Measurements from ENCODE around the gene PGAP2.

- no peak for TF ChIP-seq CTCF (conservative IDR thresholded peaks at IDR 0.05; ENCODE audit: low read length)
- TF ChIP-seq EZH2phosphoT487 (IDR thresholded peaks at IDR 0.05; ENCODE audit: borderline replicate concordance): no peak
Observed at GRCh38 chr11:3855808-3856491, 47.6 kb downstream of the PGAP2 start.
